ENCODE results near the gene FASTK. TPM values are rescaled to one million over a fixed set of nuclear protein-coding genes. Genes with fewer than 3 reads are reported as not detected.
A peak's percentile ranks its signal among the peaks of the same experiment; 100 is the strongest.

Gene FASTK, protein sequence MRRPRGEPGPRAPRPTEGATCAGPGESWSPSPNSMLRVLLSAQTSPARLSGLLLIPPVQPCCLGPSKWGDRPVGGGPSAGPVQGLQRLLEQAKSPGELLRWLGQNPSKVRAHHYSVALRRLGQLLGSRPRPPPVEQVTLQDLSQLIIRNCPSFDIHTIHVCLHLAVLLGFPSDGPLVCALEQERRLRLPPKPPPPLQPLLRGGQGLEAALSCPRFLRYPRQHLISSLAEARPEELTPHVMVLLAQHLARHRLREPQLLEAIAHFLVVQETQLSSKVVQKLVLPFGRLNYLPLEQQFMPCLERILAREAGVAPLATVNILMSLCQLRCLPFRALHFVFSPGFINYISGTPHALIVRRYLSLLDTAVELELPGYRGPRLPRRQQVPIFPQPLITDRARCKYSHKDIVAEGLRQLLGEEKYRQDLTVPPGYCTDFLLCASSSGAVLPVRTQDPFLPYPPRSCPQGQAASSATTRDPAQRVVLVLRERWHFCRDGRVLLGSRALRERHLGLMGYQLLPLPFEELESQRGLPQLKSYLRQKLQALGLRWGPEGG
- 10 to 100 TPM; 30.9 to 66.9 (median 45.5) TPM for polyA plus RNA-seq (ENCODE audit: insufficient read depth in 1 of 5, insufficient read length in 5 of 5, low replicate concordance in 1 of 5)
- long read RNA-seq, donor 1, transcript FASTK-201 (10 exons, 1,827 nt), result major isoform, 8 of 88 reads
- long read RNA-seq, donor 1, partial matches to known transcripts, result 70 of 88 reads
- long read RNA-seq, donor 1, other reads (novel, unspliced or antisense), result 0 of 88 reads
- long read RNA-seq, donor 2, transcript FASTK-201 (10 exons, 1,827 nt), result major isoform, 9 of 58 reads
- long read RNA-seq, donor 2, partial matches to known transcripts, result 45 of 58 reads
- long read RNA-seq, donor 2, other reads (novel, unspliced or antisense), result 0 of 58 reads
- long read RNA-seq, donor 3, transcript FASTK-201 (10 exons, 1,827 nt), result major isoform, 9 of 63 reads
- long read RNA-seq, donor 3, partial matches to known transcripts, result 50 of 63 reads
- long read RNA-seq, donor 3, other reads (novel, unspliced or antisense), result 0 of 63 reads
- long read RNA-seq, donor 4, partial matches to known transcripts, result 27 of 31 reads
- long read RNA-seq, donor 4, other reads (novel, unspliced or antisense), result 0 of 31 reads
- long read RNA-seq, donor 5, transcript FASTK-201 (10 exons, 1,827 nt), result major isoform, 7 of 64 reads
- long read RNA-seq, donor 5, partial matches to known transcripts, result 52 of 64 reads
- long read RNA-seq, donor 5, other reads (novel, unspliced or antisense), result 0 of 64 reads
- long read RNA-seq, donor 6, transcript FASTK-201 (10 exons, 1,827 nt), result major isoform, 8 of 78 reads
- long read RNA-seq, donor 6, transcript FASTK-202 (9 exons, 1,402 nt), result minor isoform, 5 of 78 reads
- long read RNA-seq, donor 6, partial matches to known transcripts, result 61 of 78 reads
- long read RNA-seq, donor 6, other reads (novel, unspliced or antisense), result 0 of 78 reads
- long read RNA-seq, donor 7, transcript FASTK-201 (10 exons, 1,827 nt), result major isoform, 6 of 73 reads
- long read RNA-seq, donor 7, partial matches to known transcripts, result 65 of 73 reads
- long read RNA-seq, donor 7, other reads (novel, unspliced or antisense), result 0 of 73 reads
- long read RNA-seq, donor 8, partial matches to known transcripts, result 39 of 43 reads
- long read RNA-seq, donor 8, other reads (novel, unspliced or antisense), result 0 of 43 reads

GRCh38 chr7:151080522-151081169 lies at the start of gene FASTK:
Gene FASTK, minus strand, starts transcription at chr7:151080809. Its CDS starts 43 bp downstream, at chr7:151080766.
- peak; percentile 88 to 90 for DNase-seq

- DNase-seq, result no peak
Measured at GRCh38 chr7:151129960-151130591, 49.5 kb upstream of the FASTK start.

DNA sequence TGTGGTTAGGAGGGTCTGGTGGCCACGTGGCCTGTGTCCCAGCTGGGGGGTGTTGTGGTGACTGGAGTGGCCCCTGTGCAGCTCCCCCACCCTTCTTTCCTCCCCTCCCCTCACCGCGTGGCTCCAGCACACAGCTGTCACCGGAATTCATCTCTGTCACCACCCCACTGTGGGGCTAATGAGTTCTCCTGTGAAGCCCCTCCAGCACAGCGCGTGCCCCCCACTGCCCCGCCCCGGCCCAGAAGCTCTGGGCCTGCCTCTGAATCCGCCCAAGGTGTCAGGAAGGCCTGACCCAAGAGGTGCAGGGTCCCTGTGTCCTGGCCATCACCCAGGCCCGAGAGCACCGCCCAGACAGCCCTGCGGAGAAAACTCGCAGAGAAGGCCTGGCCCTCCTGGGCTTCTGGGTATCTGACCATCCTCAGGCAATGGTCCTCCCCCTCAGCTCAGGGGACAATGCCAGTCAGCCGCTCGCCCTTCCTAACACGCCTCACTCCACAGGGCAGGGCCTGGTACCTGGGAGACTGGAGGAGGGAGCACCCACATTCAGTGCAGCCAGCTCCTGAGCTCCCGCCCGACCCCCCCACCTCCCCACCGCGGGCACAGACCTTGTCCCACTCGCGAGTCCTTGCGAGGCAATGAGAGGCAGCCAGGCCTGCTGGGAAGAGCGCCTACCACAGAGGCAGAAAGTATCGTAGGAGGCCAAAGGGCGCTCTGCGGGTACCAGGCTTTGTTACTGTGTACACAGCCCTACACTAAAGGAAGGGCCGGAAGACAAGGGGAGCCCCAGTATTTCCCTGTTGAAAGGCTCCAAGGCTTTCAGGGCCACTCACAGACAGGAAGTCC lies 48.7 kb upstream of the FASTK start:
- no peak for DNase-seq

DNA sequence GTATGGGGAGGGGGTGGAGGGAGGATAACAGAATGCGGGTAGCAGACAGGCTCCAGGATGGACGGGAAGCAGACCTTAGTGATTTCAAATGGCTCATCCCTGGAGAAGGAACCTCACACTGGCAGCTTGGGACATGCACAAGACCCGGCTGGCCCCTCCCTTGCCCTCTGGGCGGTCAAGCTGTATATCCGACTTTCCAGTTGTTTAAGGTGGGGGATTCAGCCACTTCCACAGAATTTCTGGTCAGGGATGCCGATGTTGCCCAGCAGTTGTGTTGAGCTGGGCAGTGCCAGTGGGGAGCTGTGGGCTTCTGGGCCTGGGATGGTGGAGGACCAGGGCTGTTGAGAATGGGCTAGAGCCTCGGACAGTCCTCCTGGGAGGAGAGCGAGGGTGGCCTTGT lies 48.1 kb upstream of the FASTK start:
- no peak for DNase-seq

DNA sequence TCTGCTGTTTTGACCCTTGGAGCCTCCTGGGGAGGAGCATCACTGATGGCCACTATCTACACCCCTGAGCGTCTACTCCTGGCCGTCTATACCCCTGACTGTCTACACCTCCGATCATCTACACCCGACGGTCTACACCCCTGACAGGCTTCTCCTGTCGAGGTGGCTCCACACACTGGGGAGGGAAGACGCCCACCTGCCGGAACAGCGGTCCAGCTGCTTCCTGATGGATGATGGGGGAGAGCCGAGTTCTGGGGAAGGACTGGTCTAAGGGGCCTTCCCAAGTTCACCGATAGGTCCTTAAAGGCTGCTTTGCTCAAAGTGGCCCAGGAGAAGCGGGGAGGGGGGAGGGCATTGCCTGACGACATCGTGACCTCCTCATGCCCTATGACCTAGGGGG lies 47.5 kb upstream of the FASTK start:
- DNase-seq, result no peak

- DNase-seq, result no peak
Measured at GRCh38 chr7:151126491-151127137, 46.0 kb upstream of the FASTK start.

- DNase-seq, result no peak
Measured at GRCh38 chr7:151125846-151126481, 45.4 kb upstream of the FASTK start.

DNA sequence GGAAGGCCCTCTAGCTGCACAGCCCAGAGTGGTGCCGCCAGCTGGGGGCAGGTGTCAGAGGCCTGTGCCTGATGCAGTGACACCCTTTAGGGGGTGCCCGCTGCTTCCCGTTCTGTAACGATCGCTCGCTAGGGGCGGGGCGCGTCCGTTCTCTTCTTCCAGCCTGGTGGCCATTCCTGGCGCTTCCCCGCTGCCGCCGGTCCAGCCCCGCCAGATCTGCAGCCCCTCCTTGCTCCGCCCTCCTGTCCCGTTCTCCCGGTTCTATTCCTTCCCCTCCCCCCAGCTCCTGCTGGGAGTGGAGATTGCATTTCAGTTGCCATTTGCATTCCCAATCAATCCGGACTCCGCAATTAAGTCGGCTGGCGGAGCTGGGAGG lies 44.8 kb upstream of the FASTK start:
- DNase-seq, result no peak

GRCh38 chr7:151124899-151125399 lies 44.3 kb upstream of the FASTK start:
- DNase-seq, result no peak

DNA sequence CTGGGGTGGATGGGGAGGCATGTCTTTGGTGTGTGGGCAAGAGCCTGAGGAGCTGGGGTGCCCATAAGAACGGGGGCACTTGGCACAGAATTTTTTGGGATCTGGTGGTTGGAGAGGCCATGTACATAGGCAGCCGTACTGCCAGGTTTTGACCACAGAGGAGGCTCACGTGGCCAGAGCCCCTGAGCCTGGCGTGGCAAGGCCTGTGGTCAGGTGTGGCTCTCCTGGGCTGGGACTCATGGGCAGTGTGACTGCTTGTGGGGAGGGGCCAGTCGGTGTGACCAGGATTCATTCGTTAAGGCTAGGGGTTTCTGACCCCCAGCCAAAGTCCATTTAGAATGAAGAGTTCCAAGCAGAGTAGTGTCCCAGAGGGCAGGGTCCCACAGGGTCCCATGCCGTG lies 43.9 kb upstream of the FASTK start:
- no peak for DNase-seq

DNA sequence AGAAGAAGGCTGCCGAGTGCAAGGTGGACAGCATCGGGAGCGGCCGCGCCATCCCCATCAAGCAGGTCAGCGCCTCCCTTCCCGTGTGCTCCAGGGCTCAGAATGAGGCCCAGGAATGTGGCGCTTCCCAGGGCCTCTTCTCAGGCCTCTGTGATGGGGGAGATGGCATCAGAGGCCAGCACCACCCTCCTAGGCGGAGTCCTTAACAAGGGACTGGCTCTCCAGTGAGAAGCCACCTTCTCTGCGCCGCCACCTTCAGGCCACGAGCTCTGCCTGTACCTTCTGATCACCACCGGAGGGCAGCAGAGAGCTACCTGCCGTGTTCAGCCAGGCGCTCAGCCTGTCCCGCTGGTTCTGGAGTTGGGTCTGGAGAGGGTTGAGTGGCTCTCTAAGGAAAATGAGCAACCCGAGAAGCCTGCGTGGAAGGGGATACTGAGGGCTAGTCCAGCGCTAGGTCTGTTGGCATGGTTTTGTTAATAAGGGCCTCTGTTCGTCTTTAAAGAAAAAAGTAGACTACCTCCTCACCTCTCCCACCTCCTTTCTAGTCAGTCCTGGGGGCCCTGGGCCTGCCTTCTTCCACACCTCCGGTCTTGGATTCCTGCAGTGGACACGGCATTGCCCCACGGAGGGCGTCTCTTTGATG lies 43.3 kb upstream of the FASTK start:
- DNase-seq, result peak; percentile 71 to 83

- DNase-seq, result no peak
Measured at GRCh38 chr7:151123158-151123821, 42.7 kb upstream of the FASTK start.

- no peak for DNase-seq
Measured at GRCh38 chr7:151122796-151123157, 42.2 kb upstream of the FASTK start.

- no peak for DNase-seq
Measured at GRCh38 chr7:151122276-151122675, 41.7 kb upstream of the FASTK start.

GRCh38 chr7:151121380-151122170 lies 41.0 kb upstream of the FASTK start:
- no peak for DNase-seq

- DNase-seq, result no peak
Measured at GRCh38 chr7:151120896-151121295, 40.3 kb upstream of the FASTK start.

Measured in right lung (tissue), 10 donors.